Breast epithelium (tissue), 3 donors: Measurements from ENCODE around the gene SS18L1.

Experiments used
- CTCF ChIP-seq, 3 donors: fragments of 450-650 bp; IDR thresholded peaks; one replicate each; pipeline ENCODE4 v1.5.1; 2016 to 2017; ENCODE audit warnings: antibody characterized with exemption in 3 of 3, mild to moderate bottlenecking in 3 of 3, moderate library complexity in 3 of 3
- POLR2A ChIP-seq: fragments of 450-650 bp; IDR thresholded peaks from one replicate; pipeline ENCODE4 v1.6.1; 2016; ENCODE audit warnings: antibody characterized with exemption, mild to moderate bottlenecking, moderate library complexity
- POLR2AphosphoS5 ChIP-seq, 3 donors: sonication (generic); formaldehyde crosslinking; IDR thresholded peaks; one replicate each; pipeline ENCODE4 v1.6.1; 2017; ENCODE audit warnings: antibody characterized with exemption in 3 of 3

GRCh38 chr20:62139636-62140035 is 3.9 kb upstream of the SS18L1 start:
- TF ChIP-seq CTCF (IDR thresholded peaks at IDR 0.05) (no peak), POLR2AphosphoS5 (IDR thresholded peaks at IDR 0.05) (no peak), POLR2A (no peak)
